ENCODE results near the gene FAM72A. TPM values are rescaled to one million over a fixed set of nuclear protein-coding genes. Genes with fewer than 3 reads are reported as not detected.
"Not testable (repeated sequence)": the region's sequence is repeated elsewhere in the genome, so short reads cannot be mapped to it uniquely, and the experiment has no call there.

FAM72A gene
- total RNA-seq, 1 donor from 2014 or later = 4.3 TPM

- not testable (repeated sequence) for H3K4me1 Mint-ChIP-seq (ENCODE audit: low read depth); H3K9me3 Mint-ChIP-seq (ENCODE audit: low read depth); H3K4me3 Mint-ChIP-seq (ENCODE audit: low read depth); DNase-seq (ENCODE audit: low spot score, unreplicated experiment); H3K27ac Mint-ChIP-seq; H3K36me3 Mint-ChIP-seq (ENCODE audit: insufficient read depth); H3K27me3 Mint-ChIP-seq
Measured at GRCh38 chr1:206225386-206225785, 22.7 kb upstream of the FAM72A start.

GRCh38 chr1:206224190-206224776 lies 21.6 kb upstream of the FAM72A start:
- not testable (repeated sequence) for H3K36me3 Mint-ChIP-seq (ENCODE audit: insufficient read depth); H3K4me3 Mint-ChIP-seq (ENCODE audit: low read depth); H3K4me1 Mint-ChIP-seq (ENCODE audit: low read depth); H3K27me3 Mint-ChIP-seq; H3K9me3 Mint-ChIP-seq (ENCODE audit: low read depth); H3K27ac Mint-ChIP-seq; DNase-seq (ENCODE audit: low spot score, unreplicated experiment)

- H3K4me3 Mint-ChIP-seq (ENCODE audit: low read depth); H3K9me3 Mint-ChIP-seq (ENCODE audit: low read depth); H3K36me3 Mint-ChIP-seq (ENCODE audit: insufficient read depth); H3K27ac Mint-ChIP-seq; DNase-seq (ENCODE audit: low spot score, unreplicated experiment); H3K27me3 Mint-ChIP-seq; H3K4me1 Mint-ChIP-seq (ENCODE audit: low read depth): not testable (repeated sequence)
Measured at GRCh38 chr1:206221585-206221984, 18.9 kb upstream of the FAM72A start.

GRCh38 chr1:206220332-206221000 lies 17.8 kb upstream of the FAM72A start:
- H3K4me3 Mint-ChIP-seq (ENCODE audit: low read depth); H3K4me1 Mint-ChIP-seq (ENCODE audit: low read depth); H3K27me3 Mint-ChIP-seq; H3K9me3 Mint-ChIP-seq (ENCODE audit: low read depth); DNase-seq (ENCODE audit: low spot score, unreplicated experiment); H3K36me3 Mint-ChIP-seq (ENCODE audit: insufficient read depth): not testable (repeated sequence)
- H3K27ac Mint-ChIP-seq = peak overlapping the region; percentile 59

- not testable (repeated sequence) for H3K27me3 Mint-ChIP-seq; H3K4me1 Mint-ChIP-seq (ENCODE audit: low read depth); H3K36me3 Mint-ChIP-seq (ENCODE audit: insufficient read depth); H3K9me3 Mint-ChIP-seq (ENCODE audit: low read depth); H3K4me3 Mint-ChIP-seq (ENCODE audit: low read depth); DNase-seq (ENCODE audit: low spot score, unreplicated experiment)
- peak overlapping the region; percentile 59 for H3K27ac Mint-ChIP-seq
Measured at GRCh38 chr1:206219514-206220331, 17.1 kb upstream of the FAM72A start.

GRCh38 chr1:206218765-206219164 lies 16.1 kb upstream of the FAM72A start:
- H3K4me1 Mint-ChIP-seq (ENCODE audit: low read depth); H3K27ac Mint-ChIP-seq; DNase-seq (ENCODE audit: low spot score, unreplicated experiment); H3K36me3 Mint-ChIP-seq (ENCODE audit: insufficient read depth); H3K9me3 Mint-ChIP-seq (ENCODE audit: low read depth); H3K4me3 Mint-ChIP-seq (ENCODE audit: low read depth); H3K27me3 Mint-ChIP-seq: not testable (repeated sequence)

- not testable (repeated sequence) for H3K9me3 Mint-ChIP-seq (ENCODE audit: low read depth); H3K27ac Mint-ChIP-seq; H3K4me3 Mint-ChIP-seq (ENCODE audit: low read depth); H3K4me1 Mint-ChIP-seq (ENCODE audit: low read depth); H3K27me3 Mint-ChIP-seq; H3K36me3 Mint-ChIP-seq (ENCODE audit: insufficient read depth); DNase-seq (ENCODE audit: low spot score, unreplicated experiment)
Measured at GRCh38 chr1:206218285-206218684, 15.6 kb upstream of the FAM72A start.

- not testable (repeated sequence) for H3K9me3 Mint-ChIP-seq (ENCODE audit: low read depth); H3K4me1 Mint-ChIP-seq (ENCODE audit: low read depth); H3K4me3 Mint-ChIP-seq (ENCODE audit: low read depth); H3K27ac Mint-ChIP-seq; DNase-seq (ENCODE audit: low spot score, unreplicated experiment); H3K36me3 Mint-ChIP-seq (ENCODE audit: insufficient read depth); H3K27me3 Mint-ChIP-seq
Measured at GRCh38 chr1:206215600-206216392, 13.2 kb upstream of the FAM72A start.

- H3K4me3 Mint-ChIP-seq (ENCODE audit: low read depth); H3K27me3 Mint-ChIP-seq; DNase-seq (ENCODE audit: low spot score, unreplicated experiment); H3K27ac Mint-ChIP-seq; H3K9me3 Mint-ChIP-seq (ENCODE audit: low read depth); H3K4me1 Mint-ChIP-seq (ENCODE audit: low read depth); H3K36me3 Mint-ChIP-seq (ENCODE audit: insufficient read depth): not testable (repeated sequence)
Measured at GRCh38 chr1:206210802-206211201, 8.2 kb upstream of the FAM72A start.

GRCh38 chr1:206205569-206205968 lies 2.9 kb upstream of the FAM72A start:
- H3K9me3 Mint-ChIP-seq (ENCODE audit: low read depth); H3K27me3 Mint-ChIP-seq; H3K4me1 Mint-ChIP-seq (ENCODE audit: low read depth); DNase-seq (ENCODE audit: low spot score, unreplicated experiment); H3K4me3 Mint-ChIP-seq (ENCODE audit: low read depth); H3K27ac Mint-ChIP-seq; H3K36me3 Mint-ChIP-seq (ENCODE audit: insufficient read depth): not testable (repeated sequence)

GRCh38 chr1:206204871-206205270 lies 2.2 kb upstream of the FAM72A start:
- H3K27ac Mint-ChIP-seq = not testable (repeated sequence)

GRCh38 chr1:206204159-206204511 lies 1.5 kb upstream of the FAM72A start:
- not testable (repeated sequence) for H3K36me3 Mint-ChIP-seq (ENCODE audit: insufficient read depth); H3K27ac Mint-ChIP-seq; H3K4me1 Mint-ChIP-seq (ENCODE audit: low read depth); H3K9me3 Mint-ChIP-seq (ENCODE audit: low read depth); DNase-seq (ENCODE audit: low spot score, unreplicated experiment); H3K27me3 Mint-ChIP-seq
- peak overlapping the region; percentile 52 for H3K4me3 Mint-ChIP-seq (ENCODE audit: low read depth)

More at GRCh38 chr1:206204871-206205270, 2.2 kb upstream of the FAM72A start:
- not testable (repeated sequence) for DNase-seq (ENCODE audit: low spot score, unreplicated experiment); H3K9me3 Mint-ChIP-seq (ENCODE audit: low read depth); H3K27me3 Mint-ChIP-seq; H3K4me1 Mint-ChIP-seq (ENCODE audit: low read depth); H3K36me3 Mint-ChIP-seq (ENCODE audit: insufficient read depth)
- H3K4me3 Mint-ChIP-seq (ENCODE audit: low read depth) = peak overlapping the region; percentile 74

Data from progenitor cell of endocrine pancreas (in vitro differentiated cells).